Gastrocnemius medialis (tissue), 4 donors: ENCODE data around the gene RNF19B. TPM values are rescaled to one million over a fixed set of nuclear protein-coding genes. Genes with fewer than 3 reads are reported as not detected.
"Not testable (repeated sequence)": the region's sequence is repeated elsewhere in the genome, so short reads cannot be mapped to it uniquely, and the experiment has no call there.

Experiments used
- ATAC-seq, 2 donors: fragments of 150-250 bp; one replicate each; pipeline ENCODE4 v1.9.1; 2016
- DNase-seq, 2 donors: peaks; one replicate each; pipeline ENCODE4 v3.0.0-alpha.2; 2019
- H3K27ac ChIP-seq, 4 donors: fragments of 200-600 bp; sonication (generic); 1 replicate in 1 of 4; 2 replicates in 3 of 4; pipeline ENCODE4 v1.5.1; 2016 to 2018; ENCODE audit warnings: mild to moderate bottlenecking in 2 of 4, moderate library complexity in 1 of 4
- H3K27me3 ChIP-seq, 3 donors: fragments of 200-600 bp; sonication (generic) in 2 of 3; 1 replicate in 1 of 3; 2 replicates in 2 of 3; pipeline versions ENCODE4 v1.5.1 to v1.6.0; 2016 to 2019; ENCODE audit warnings: mild to moderate bottlenecking in 1 of 3, moderate library complexity in 1 of 3
- H3K36me3 ChIP-seq, 2 donors: fragments of 200-600 bp; sonication (generic) in 1 of 2; one replicate each; pipeline ENCODE4 v1.5.1; 2017 to 2018
- H3K4me1 ChIP-seq, 2 donors: fragments of 200-600 bp; sonication (generic) in 1 of 2; one replicate each; pipeline ENCODE4 v1.5.1; 2016 to 2017; ENCODE audit warnings: mild to moderate bottlenecking in 2 of 2
- H3K4me3 ChIP-seq, 4 donors: fragments of 200-600 bp; sonication (generic) in 3 of 4; 1 replicate in 1 of 4; 2 replicates in 3 of 4; pipeline ENCODE4 v1.5.1; 2016 to 2019; ENCODE audit warnings: mild to moderate bottlenecking in 2 of 4
- H3K9me3 ChIP-seq, 3 donors: fragments of 200-600 bp; sonication (generic) in 2 of 3; 1 replicate in 1 of 3; 2 replicates in 2 of 3; pipeline ENCODE4 v1.5.1; 2016 to 2019
- POLR2A ChIP-seq, 2 donors: fragments of 450-650 bp; IDR thresholded peaks; one replicate each; pipeline ENCODE4 v1.6.1; 2017; ENCODE audit warnings: antibody characterized with exemption in 2 of 2, mild to moderate bottlenecking in 2 of 2, moderate library complexity in 2 of 2
- in situ Hi-C, 4 donors: fragments of 200-750 bp; cut with MboI; loops; one replicate each; pipeline versions ENCODE4 v1.15.0 to v1.8.0; 2017; ENCODE audit warnings: low sequenced_read_pairs in 4 of 4
- intact Hi-C: fragments of 100-400 bp; cut with DNase I; formaldehyde crosslinking; loops from one replicate; pipeline ENCODE4 v1.15.1; 2023; ENCODE audit warnings: low total_unique reads
- total RNA-seq, 4 donors: library from RNA; depleted of rRNA; stranded (reverse); fragments of >200 nt; gene quantifications; one replicate each; pipeline versions ENCODE4 v1.1.0 to v1.2.3, GENCODE V29; 2016
- TF ChIP-seq, protein P1 (sequence below), 5 experiments: fragments of 450-650 bp in 3 of 5; fragments of 200-600 bp in 2 of 5; sonication (generic) in 2 of 5; IDR thresholded peaks in 4 of 5; conservative IDR thresholded peaks in 1 of 5; 1 replicate in 4 of 5; 2 replicates in 1 of 5; pipeline ENCODE4 v1.5.1; 2016 to 2019; ENCODE audit warnings: antibody characterized with exemption in 5 of 5, mild to moderate bottlenecking in 3 of 5, moderate library complexity in 3 of 5

Gene RNF19B
- total RNA-seq, 4 donors from 2014 or later, result 22.7 to 34.4 (median 28.6) TPM

DNA sequence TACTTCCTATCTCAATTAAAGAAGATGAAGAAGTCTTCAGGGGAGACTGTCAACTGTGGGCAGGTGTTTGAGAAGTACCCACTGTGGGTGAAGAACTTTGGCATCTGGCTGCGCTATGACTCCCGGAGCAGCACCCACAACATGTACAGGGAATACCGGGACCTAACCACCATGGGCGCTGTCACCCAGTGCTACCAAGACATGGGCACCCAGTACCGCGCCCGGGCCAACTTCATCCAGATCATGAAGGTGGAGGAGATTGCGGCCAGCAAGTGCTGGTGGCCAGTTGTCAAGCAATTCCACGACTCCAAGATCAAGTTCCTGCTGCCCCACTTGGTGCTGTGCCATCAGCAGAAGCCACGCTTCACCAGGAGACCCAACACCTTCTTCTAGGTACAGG, 15.5 kb upstream of the RNF19B start:
- Histone ChIP-seq H3K9me3 (no peaks in the 10 kb centered on the region), H3K27me3 (no peaks in the 10 kb centered on the region), H3K27ac (no peak overlapping the region), H3K4me3 (no peak overlapping the region), H3K4me1 (peaks cover 4% of the 10 kb centered on the region in 2 donors), H3K36me3 (no peaks in the 10 kb centered on the region)
- intact Hi-C loops (no loop called here), in situ Hi-C loops (no loop called here)
- no peak for TF ChIP-seq POLR2A (IDR thresholded peaks at IDR 0.05)
- TF ChIP-seq, protein P1, sequence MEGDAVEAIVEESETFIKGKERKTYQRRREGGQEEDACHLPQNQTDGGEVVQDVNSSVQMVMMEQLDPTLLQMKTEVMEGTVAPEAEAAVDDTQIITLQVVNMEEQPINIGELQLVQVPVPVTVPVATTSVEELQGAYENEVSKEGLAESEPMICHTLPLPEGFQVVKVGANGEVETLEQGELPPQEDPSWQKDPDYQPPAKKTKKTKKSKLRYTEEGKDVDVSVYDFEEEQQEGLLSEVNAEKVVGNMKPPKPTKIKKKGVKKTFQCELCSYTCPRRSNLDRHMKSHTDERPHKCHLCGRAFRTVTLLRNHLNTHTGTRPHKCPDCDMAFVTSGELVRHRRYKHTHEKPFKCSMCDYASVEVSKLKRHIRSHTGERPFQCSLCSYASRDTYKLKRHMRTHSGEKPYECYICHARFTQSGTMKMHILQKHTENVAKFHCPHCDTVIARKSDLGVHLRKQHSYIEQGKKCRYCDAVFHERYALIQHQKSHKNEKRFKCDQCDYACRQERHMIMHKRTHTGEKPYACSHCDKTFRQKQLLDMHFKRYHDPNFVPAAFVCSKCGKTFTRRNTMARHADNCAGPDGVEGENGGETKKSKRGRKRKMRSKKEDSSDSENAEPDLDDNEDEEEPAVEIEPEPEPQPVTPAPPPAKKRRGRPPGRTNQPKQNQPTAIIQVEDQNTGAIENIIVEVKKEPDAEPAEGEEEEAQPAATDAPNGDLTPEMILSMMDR (IDR thresholded peaks at IDR 0.05 in 4 of 5, conservative IDR thresholded peaks at IDR 0.05 in 1 of 5), result no peak
- no peak for ATAC-seq
- DNase-seq, result no peak

GRCh38 chr1:32978854-32979253, 14.2 kb upstream of the RNF19B start:
- intact Hi-C loops (no loop called here), in situ Hi-C loops (no loop called here)
- H3K9me3 ChIP-seq, result no peaks in the 10 kb centered on the region
- DNase-seq (no peak), ATAC-seq (no peak)
- no peak overlapping the region for H3K4me3 ChIP-seq
- H3K36me3 ChIP-seq, result no peaks in the 10 kb centered on the region
- H3K27ac ChIP-seq, result no peak overlapping the region
- H3K27me3 ChIP-seq, result no peaks in the 10 kb centered on the region
- TF ChIP-seq POLR2A (IDR thresholded peaks at IDR 0.05), result no peak
- TF ChIP-seq, protein P1 (IDR thresholded peaks at IDR 0.05 in 4 of 5, conservative IDR thresholded peaks at IDR 0.05 in 1 of 5), result no peak
- H3K4me1 ChIP-seq, result peaks cover 4% of the 10 kb centered on the region in 2 donors

GRCh38 chr1:32977546-32978087, 13.0 kb upstream of the RNF19B start:
- in situ Hi-C loops (no loop called here), intact Hi-C loops (no loop called here)
- Histone ChIP-seq H3K9me3 (no peaks in the 10 kb centered on the region), H3K27ac (no peak overlapping the region), H3K27me3 (peaks cover 0 to 2% (median 2%) of the 10 kb centered on the region in 3 donors), H3K4me3 (no peak overlapping the region), H3K4me1 (peaks cover 4 to 10% of the 10 kb centered on the region in 2 donors), H3K36me3 (no peaks in the 10 kb centered on the region)
- TF ChIP-seq, protein P1 (IDR thresholded peaks at IDR 0.05 in 4 of 5, conservative IDR thresholded peaks at IDR 0.05 in 1 of 5), result no peak
- no peak for TF ChIP-seq POLR2A (IDR thresholded peaks at IDR 0.05)
- DNase-seq (no peak), ATAC-seq (peak in 1 of 2 donors; percentile 15)

- intact Hi-C loops, in situ Hi-C loops: not testable (repeated sequence)
Measured at GRCh38 chr1:32975055-32975454, 10.4 kb upstream of the RNF19B start.

DNA sequence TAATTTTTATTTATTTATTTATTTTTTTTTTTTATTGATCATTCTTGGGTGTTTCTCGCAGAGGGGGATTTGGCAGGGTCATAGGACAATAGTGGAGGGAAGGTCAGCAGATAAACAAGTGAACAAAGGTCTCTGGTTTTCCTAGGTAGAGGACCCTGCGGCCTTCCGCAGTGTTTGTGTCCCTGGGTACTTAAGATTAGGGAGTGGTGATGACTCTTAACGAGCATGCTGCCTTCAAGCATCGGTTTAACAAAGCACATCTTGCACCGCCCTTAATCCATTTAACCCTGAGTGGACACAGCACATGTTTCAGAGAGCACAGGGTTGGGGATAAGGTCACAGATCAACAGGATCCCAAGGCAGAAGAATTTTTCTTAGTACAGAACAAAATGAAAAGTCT, 8.8 kb upstream of the RNF19B start:
- intact Hi-C loops, H3K9me3 ChIP-seq, H3K27ac ChIP-seq, ATAC-seq, H3K36me3 ChIP-seq, DNase-seq, in situ Hi-C loops: not testable (repeated sequence)
- peak overlapping the region in 3 of 4 donors; percentile 47 to 68 (median 51) for H3K4me3 ChIP-seq
- peaks cover 0 to 12% of the 10 kb centered on the region in 2 donors for H3K4me1 ChIP-seq
- H3K27me3 ChIP-seq, result peaks cover 11 to 25% (median 20%) of the 10 kb centered on the region in 3 donors

More at GRCh38 chr1:32975055-32975454, 10.4 kb upstream of the RNF19B start:
- not testable (repeated sequence) for ATAC-seq, DNase-seq, H3K36me3 ChIP-seq, H3K9me3 ChIP-seq, H3K4me3 ChIP-seq, H3K27ac ChIP-seq
- Histone ChIP-seq H3K27me3 (peaks cover 11 to 25% (median 20%) of the 10 kb centered on the region in 3 donors), H3K4me1 (peaks cover 0 to 12% of the 10 kb centered on the region in 2 donors)
